Natural killer cell (primary cell): ENCODE data around the gene ACAN. TPM values are rescaled to one million over a fixed set of nuclear protein-coding genes. Genes with fewer than 3 reads are reported as not detected.

Source experiments
- ATAC-seq, 3 donors: fragments of 150-1000 bp in 2 of 3; fragments of 200-7000 bp in 1 of 3; cut with Tn5 transposase; 1 replicate in 1 of 3; 2 replicates in 2 of 3; pipeline ENCODE4 v1.10.0; 2021; ENCODE audit warnings: mild to moderate bottlenecking in 2 of 3, moderate library complexity in 2 of 3
- DNase-seq, 2 donors: peaks; one replicate each; pipeline versions ENCODE4 v3.0.0 to v3.0.0-alpha.2; 2013 to 2021; ENCODE audit warnings: mixed read lengths in 1 of 2
- H3K27ac ChIP-seq: one replicate; pipeline ENCODE4 v1.5.1; 2013; ENCODE audit warnings: mild to moderate bottlenecking, low read length
- H3K27me3 ChIP-seq: one replicate; pipeline ENCODE4 v1.6.1; 2013; ENCODE audit warnings: low read length; ENCODE audit not compliant: control insufficient read depth, insufficient read depth
- H3K36me3 ChIP-seq: one replicate; pipeline ENCODE4 v1.6.1; 2013; ENCODE audit warnings: low read length; ENCODE audit not compliant: control insufficient read depth, insufficient read depth
- H3K4me1 ChIP-seq: one replicate; pipeline ENCODE4 v1.6.1; 2013; ENCODE audit warnings: low read length; ENCODE audit not compliant: control insufficient read depth, insufficient read depth
- H3K4me3 ChIP-seq: one replicate; pipeline ENCODE4 v1.5.1; 2013; ENCODE audit warnings: low read length
- H3K9me3 ChIP-seq: one replicate; pipeline ENCODE4 v1.6.1; 2013; ENCODE audit warnings: low read length; ENCODE audit not compliant: control insufficient read depth, insufficient read depth
- H3K27ac Mint-ChIP-seq, 2 donors: one replicate each; pipeline ENCODE4 v1.8.0; 2022; ENCODE audit warnings: mild to moderate bottlenecking in 2 of 2, mixed read lengths in 2 of 2, moderate library complexity in 1 of 2
- H3K27me3 Mint-ChIP-seq, 2 donors: one replicate each; pipeline ENCODE4 v1.8.0; 2022; ENCODE audit warnings: low read depth in 2 of 2, mixed read lengths in 2 of 2
- H3K36me3 Mint-ChIP-seq: one replicate; pipeline ENCODE4 v1.8.0; 2022; ENCODE audit warnings: mixed read lengths
- H3K4me1 Mint-ChIP-seq, 2 donors: one replicate each; pipeline ENCODE4 v1.8.0; 2022; ENCODE audit warnings: mixed read lengths in 2 of 2
- H3K4me3 Mint-ChIP-seq: one replicate; pipeline ENCODE4 v1.8.0; 2022; ENCODE audit warnings: mild to moderate bottlenecking, moderate library complexity, mixed read lengths
- H3K9me3 Mint-ChIP-seq, 2 donors: one replicate each; pipeline ENCODE4 v1.8.0; 2022; ENCODE audit warnings: mixed read lengths in 2 of 2
- WGBS: methylation state at CpG from one replicate; pipeline ENCODE4 v1.1.7; 2013; ENCODE audit warnings: missing lambda C conversion rate; ENCODE audit not compliant: insufficient coverage; 5-methylcytosine and 5-hydroxymethylcytosine counted together
- intact Hi-C: fragments of 100-400 bp; cut with micrococcal nuclease; formaldehyde crosslinking; loops from one replicate; pipeline ENCODE4 v1.14.2; 2022
- total RNA-seq, 4 donors: library from RNA; stranded (reverse); fragments of 120-200 nt in 1 of 4; gene quantifications; one replicate each; pipeline versions ENCODE4 v1.2.3 to v1.2.4, GENCODE V29; 2013 to 2022
- TF ChIP-seq, protein P1 (sequence below): fragments of 200-600 bp; IDR thresholded peaks from one replicate; pipeline ENCODE4 v1.8.0; 2022; ENCODE audit warnings: antibody characterized with exemption

Gene ACAN
- total RNA-seq, 3 donors from 2014 or later (not counting 1 experiment from before 2014, with no cell fraction given), result not detected

DNA sequence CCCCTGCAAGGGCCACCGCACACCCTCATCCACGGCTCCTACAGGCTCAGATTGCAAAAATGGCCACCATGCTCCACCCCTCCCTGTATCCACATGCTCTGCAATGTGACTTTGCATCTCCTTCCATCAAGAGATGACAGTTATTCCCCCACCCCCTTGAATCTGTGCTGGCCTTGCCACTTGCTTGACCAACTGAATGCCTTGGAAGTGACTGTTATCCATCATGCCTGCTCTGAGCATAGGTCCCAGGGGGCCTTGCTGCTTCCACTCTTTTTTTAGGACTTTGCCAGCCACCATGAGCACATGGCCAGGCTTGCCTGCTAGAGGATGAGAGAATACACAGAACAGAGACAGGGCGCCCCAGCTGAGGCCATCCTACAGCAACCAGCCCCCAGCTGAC lies 78.5 kb downstream of the ACAN start:
- intact Hi-C loops, result no loop called here
- no peak overlapping the region for H3K4me3 ChIP-seq

GRCh38 chr15:88882785-88883184 lies 79.5 kb downstream of the ACAN start:
- Histone ChIP-seq H3K36me3 (no peaks in the 10 kb centered on the region), H3K27ac (no peak overlapping the region), H3K9me3 (no peaks in the 10 kb centered on the region), H3K27me3 (no peaks in the 10 kb centered on the region), H3K4me1 (no peaks in the 10 kb centered on the region), H3K4me3 (no peak overlapping the region)
- TF ChIP-seq, protein P1, sequence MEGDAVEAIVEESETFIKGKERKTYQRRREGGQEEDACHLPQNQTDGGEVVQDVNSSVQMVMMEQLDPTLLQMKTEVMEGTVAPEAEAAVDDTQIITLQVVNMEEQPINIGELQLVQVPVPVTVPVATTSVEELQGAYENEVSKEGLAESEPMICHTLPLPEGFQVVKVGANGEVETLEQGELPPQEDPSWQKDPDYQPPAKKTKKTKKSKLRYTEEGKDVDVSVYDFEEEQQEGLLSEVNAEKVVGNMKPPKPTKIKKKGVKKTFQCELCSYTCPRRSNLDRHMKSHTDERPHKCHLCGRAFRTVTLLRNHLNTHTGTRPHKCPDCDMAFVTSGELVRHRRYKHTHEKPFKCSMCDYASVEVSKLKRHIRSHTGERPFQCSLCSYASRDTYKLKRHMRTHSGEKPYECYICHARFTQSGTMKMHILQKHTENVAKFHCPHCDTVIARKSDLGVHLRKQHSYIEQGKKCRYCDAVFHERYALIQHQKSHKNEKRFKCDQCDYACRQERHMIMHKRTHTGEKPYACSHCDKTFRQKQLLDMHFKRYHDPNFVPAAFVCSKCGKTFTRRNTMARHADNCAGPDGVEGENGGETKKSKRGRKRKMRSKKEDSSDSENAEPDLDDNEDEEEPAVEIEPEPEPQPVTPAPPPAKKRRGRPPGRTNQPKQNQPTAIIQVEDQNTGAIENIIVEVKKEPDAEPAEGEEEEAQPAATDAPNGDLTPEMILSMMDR, result no peak
- ATAC-seq (no peak), DNase-seq (no peak)
- Mint-ChIP-seq H3K4me3 (no peak overlapping the region), H3K4me1 (no peaks in the 10 kb centered on the region), H3K27ac (no peak overlapping the region), H3K9me3 (no peaks in the 10 kb centered on the region), H3K27me3 (peaks cover 0 to 5% of the 10 kb centered on the region in 2 donors), H3K36me3 (no peaks in the 10 kb centered on the region)
- whole genome bisulfite sequencing, result 84% methylated on average over 4 of the region's 4 CpGs
- intact Hi-C loops, result no loop called here

More for the DNA sequence above, 78.5 kb downstream of the ACAN start:
- Histone ChIP-seq H3K36me3 (no peaks in the 10 kb centered on the region), H3K9me3 (no peaks in the 10 kb centered on the region), H3K4me1 (no peaks in the 10 kb centered on the region), H3K27me3 (no peaks in the 10 kb centered on the region), H3K27ac (no peak overlapping the region)
- TF ChIP-seq, protein P1, result no peak
- H3K4me1 Mint-ChIP-seq, result no peaks in the 10 kb centered on the region
- H3K9me3 Mint-ChIP-seq, result no peaks in the 10 kb centered on the region
- no peak for DNase-seq
- peaks cover 0 to 5% of the 10 kb centered on the region in 2 donors for H3K27me3 Mint-ChIP-seq
- H3K36me3 Mint-ChIP-seq, result no peaks in the 10 kb centered on the region
- 94% methylated on average over 3 of the region's 3 CpGs for WGBS
- H3K4me3 Mint-ChIP-seq, result no peak overlapping the region
- ATAC-seq, result no peak
- no peak overlapping the region for H3K27ac Mint-ChIP-seq

DNA sequence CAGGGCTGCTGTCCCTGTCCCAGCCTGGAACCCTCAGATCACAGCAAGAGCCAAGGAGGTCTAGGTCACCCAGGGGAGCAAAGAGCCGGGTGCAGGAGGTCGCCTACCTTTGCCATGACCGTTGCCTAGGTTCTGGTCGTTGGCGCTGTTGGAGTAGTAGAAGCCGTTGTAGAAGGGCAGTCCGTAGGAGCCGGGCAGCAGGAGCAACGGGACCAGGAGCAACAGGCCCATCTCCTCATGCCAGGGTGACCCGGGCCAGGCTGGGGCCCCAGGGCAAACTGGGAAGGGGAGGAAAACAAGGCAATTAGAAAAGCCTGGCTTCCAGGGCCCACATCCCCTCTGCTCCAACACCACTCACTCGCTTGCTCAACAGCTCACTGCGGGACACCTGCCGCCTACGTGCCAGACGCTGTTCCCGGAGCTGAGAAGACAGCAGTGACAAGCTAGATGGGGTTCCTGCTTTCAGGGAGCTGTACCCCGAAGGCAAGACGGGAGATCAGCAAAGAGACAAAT lies 83.9 kb downstream of the ACAN start:
- H3K9me3 ChIP-seq, result no peaks in the 10 kb centered on the region
- no peaks in the 10 kb centered on the region for H3K27me3 ChIP-seq
- ATAC-seq (no peak), DNase-seq (no peak)
- peaks cover 0 to 2% of the 10 kb centered on the region in 2 donors for H3K27me3 Mint-ChIP-seq
- H3K9me3 Mint-ChIP-seq, result no peaks in the 10 kb centered on the region
- whole genome bisulfite sequencing, result 92% methylated on average over 18 of the region's 18 CpGs
- no peaks in the 10 kb centered on the region for H3K36me3 ChIP-seq
- H3K4me3 Mint-ChIP-seq, result no peak overlapping the region
- H3K4me1 Mint-ChIP-seq, result no peaks in the 10 kb centered on the region
- no peak overlapping the region for H3K27ac ChIP-seq
- no peak overlapping the region for H3K27ac Mint-ChIP-seq
- no peaks in the 10 kb centered on the region for H3K36me3 Mint-ChIP-seq
- no peak overlapping the region for H3K4me3 ChIP-seq
- no peaks in the 10 kb centered on the region for H3K4me1 ChIP-seq
- intact Hi-C loops, result no loop called here
- TF ChIP-seq, protein P1, result no peak

DNA sequence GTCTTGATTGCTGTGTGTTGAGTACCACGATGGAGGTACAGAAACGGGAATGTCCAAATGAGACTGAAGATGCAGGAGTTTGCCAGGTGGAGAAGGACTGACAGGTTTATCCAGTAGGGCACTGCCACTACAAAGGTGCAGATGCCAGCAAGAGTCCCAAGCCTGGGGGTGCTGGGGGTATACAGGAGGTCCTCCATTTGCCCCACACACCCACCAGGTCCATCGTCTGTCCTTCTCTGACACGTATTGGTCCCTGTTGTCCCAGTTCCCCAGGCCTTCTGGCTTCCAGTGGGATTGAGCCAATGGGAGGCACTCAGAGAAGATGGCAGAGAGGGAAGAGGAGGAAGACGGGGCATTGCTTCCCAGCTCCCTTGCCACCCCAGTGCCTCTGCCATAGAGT lies 85.5 kb downstream of the ACAN start:
- H3K36me3 Mint-ChIP-seq, result no peaks in the 10 kb centered on the region
- TF ChIP-seq, protein P1, result no peak
- H3K27ac Mint-ChIP-seq, result no peak overlapping the region

More for the DNA sequence above, 85.5 kb downstream of the ACAN start:
- Mint-ChIP-seq H3K4me3 (no peak overlapping the region), H3K27me3 (peaks cover 0 to 9% of the 10 kb centered on the region in 2 donors), H3K9me3 (no peaks in the 10 kb centered on the region), H3K4me1 (no peaks in the 10 kb centered on the region)
- Histone ChIP-seq H3K9me3 (no peaks in the 10 kb centered on the region), H3K27me3 (no peaks in the 10 kb centered on the region), H3K4me3 (no peak overlapping the region), H3K27ac (no peak overlapping the region), H3K36me3 (no peaks in the 10 kb centered on the region), H3K4me1 (no peaks in the 10 kb centered on the region)
- WGBS, result 88% methylated on average over 5 of the region's 5 CpGs
- ATAC-seq (no peak), DNase-seq (no peak)
- intact Hi-C loops, result no loop called here
